Keratinocyte (primary cell): Measurements from ENCODE around the gene GRIP1. TPM values are rescaled to one million over a fixed set of nuclear protein-coding genes. Genes with fewer than 3 reads are reported as not detected.

ENCODE experiments used
- DNase-seq: peaks from one replicate; pipeline ENCODE4 v3.0.0-alpha.2; 2011; ENCODE audit warnings: low read depth, missing footprints, low spot score
- FAIRE-seq: peaks from 2 replicates; lab custom pipeline; 2011; peaks lifted over from hg19 to GRCh38; lab: Jason Lieb, UNC
- H2AFZ ChIP-seq: 2 replicates; pipeline ENCODE4 v1.6.0; 2012; ENCODE audit warnings: low read length, control low read depth, inconsistent platforms; ENCODE audit not compliant: control insufficient read depth
- H3K27ac ChIP-seq: 2 replicates; pipeline ENCODE4 v1.5.1; 2011; ENCODE audit warnings: low read length; ENCODE audit not compliant: control insufficient read depth, insufficient read depth
- H3K27me3 ChIP-seq: 3 replicates; pipeline ENCODE4 v1.6.0; 2011; ENCODE audit warnings: low read length; ENCODE audit not compliant: control insufficient read depth, insufficient read depth; ENCODE audit errors: extremely low read depth
- H3K36me3 ChIP-seq, 2 experiments: 2 replicates in 1 of 2; 3 replicates in 1 of 2; pipeline ENCODE4 v1.5.1; 2011; ENCODE audit warnings: low read length in 2 of 2, mild to moderate bottlenecking in 1 of 2; ENCODE audit not compliant: control insufficient read depth in 2 of 2, insufficient read depth in 2 of 2; ENCODE audit errors: extremely low read depth in 1 of 2
- H3K4me1 ChIP-seq: 3 replicates; pipeline ENCODE4 v1.5.1; 2011; ENCODE audit warnings: low read length; ENCODE audit not compliant: control insufficient read depth, insufficient read depth; ENCODE audit errors: extremely low read depth
- H3K4me2 ChIP-seq: 3 replicates; pipeline ENCODE4 v1.6.0; 2011; ENCODE audit warnings: low read depth, low read length; ENCODE audit not compliant: control insufficient read depth, insufficient read depth; ENCODE audit errors: extremely low read depth
- H3K4me3 ChIP-seq, 3 experiments: fragments of 200-600 bp in 1 of 3; sonication (generic) in 1 of 3; 2 replicates in 2 of 3; 3 replicates in 1 of 3; pipeline ENCODE4 v1.5.1; 2011 to 2016; ENCODE audit warnings: low read length in 3 of 3, mild to moderate bottlenecking in 3 of 3, control low read depth in 2 of 3, inconsistent platforms in 1 of 3, low read depth in 1 of 3, mixed read lengths in 1 of 3, mixed run types in 1 of 3, moderate library complexity in 1 of 3; ENCODE audit not compliant: control insufficient read depth in 2 of 3, insufficient read depth in 2 of 3; ENCODE audit errors: extremely low read depth in 1 of 3
- H3K79me2 ChIP-seq: 2 replicates; pipeline ENCODE4 v1.6.0; 2012; ENCODE audit warnings: low read length; ENCODE audit not compliant: control insufficient read depth, insufficient read depth
- H3K9ac ChIP-seq: 3 replicates; pipeline ENCODE4 v1.6.0; 2011; ENCODE audit warnings: low read length; ENCODE audit not compliant: control insufficient read depth, insufficient read depth; ENCODE audit errors: extremely low read depth
- H3K9me1 ChIP-seq: 3 replicates; pipeline ENCODE4 v1.6.0; 2011; ENCODE audit warnings: low read length; ENCODE audit not compliant: control insufficient read depth, insufficient read depth; ENCODE audit errors: extremely low read depth
- H3K9me3 ChIP-seq: 2 replicates; pipeline ENCODE4 v1.5.1; 2012; ENCODE audit warnings: low read depth, low read length; ENCODE audit not compliant: control insufficient read depth
- H4K20me1 ChIP-seq: 3 replicates; pipeline ENCODE4 v1.6.0; 2011; ENCODE audit warnings: low read length; ENCODE audit not compliant: control insufficient read depth, insufficient read depth; ENCODE audit errors: extremely low read depth
- CTCF ChIP-seq, 3 experiments: IDR thresholded peaks in 1 of 3; conservative IDR thresholded peaks in 1 of 3; optimal IDR thresholded peaks in 1 of 3; 2 replicates in 2 of 3; 3 replicates in 1 of 3; pipeline versions ENCODE3 to v1.5.1; 2011; ENCODE audit warnings: low read length in 3 of 3, mild to moderate bottlenecking in 3 of 3, moderate library complexity in 2 of 3, control low read depth in 1 of 3, inconsistent platforms in 1 of 3; ENCODE audit not compliant: insufficient read depth in 2 of 3; ENCODE audit errors: extremely low read depth in 1 of 3
- EZH2 ChIP-seq: IDR thresholded peaks from one replicate; pipeline ENCODE4 v1.6.1; 2012; ENCODE audit warnings: inconsistent platforms, mild to moderate bottlenecking, low read length, moderate library complexity
- dilution Hi-C: fragments of 300-500 bp; cut with MboI; formaldehyde crosslinking; loops from one replicate; pipeline ENCODE4 v1.7.0; 2020; ENCODE audit warnings: low sequenced_read_pairs; ENCODE audit not compliant: extremely low pct_ligation_motif_present
- polyA plus RNA-seq, 5 experiments: library from polyadenylated mRNA; depleted of rRNA in 3 of 5; stranded (reverse) in 3 of 5; stranded (forward) in 1 of 5; unstranded in 1 of 5; fragments of >200 nt; gene quantifications; 1 replicate in 1 of 5; 2 replicates in 3 of 5; 3 replicates in 1 of 5; pipeline versions ENCODE4 v1.2.1 to v1.2.3, GENCODE V29; 2011 to 2012; ENCODE audit warnings: missing spikeins in 2 of 5, low read depth in 1 of 5, low replicate concordance in 1 of 5

The GRIP1 gene
- polyA plus RNA-seq, 1 donor (not counting 4 experiments of a cell fraction or from before 2014, with no cell fraction given) = 6.7 TPM

DNA sequence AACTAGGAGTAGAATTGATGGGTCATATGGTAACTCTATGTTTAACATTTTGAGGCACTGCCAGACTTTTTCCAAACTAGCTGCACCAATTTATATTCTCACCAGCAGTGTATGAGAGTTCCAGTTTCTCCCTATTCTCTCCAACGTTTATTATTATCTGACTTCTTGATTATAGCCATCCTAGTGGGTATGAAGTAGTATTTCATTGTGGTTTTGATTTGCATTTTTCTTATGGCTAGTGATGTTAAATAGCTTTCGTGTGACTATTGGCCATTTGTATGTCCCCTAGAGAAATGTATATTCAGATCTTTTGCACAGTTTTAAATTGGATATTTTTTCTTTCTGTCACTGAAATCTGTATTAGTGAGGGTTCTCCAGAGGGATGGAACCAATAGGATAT is 338.7 kb downstream of the GRIP1 start:
- no peak for TF ChIP-seq CTCF (optimal IDR thresholded peaks at IDR 0.05 in 1 of 3, IDR thresholded peaks at IDR 0.05 in 1 of 3, conservative IDR thresholded peaks at IDR 0.05 in 1 of 3; ENCODE audit: extremely low read depth in 1 of 3, insufficient read depth in 2 of 3, low read length in 3 of 3)
- no peak for TF ChIP-seq EZH2
- FAIRE-seq (no peak), DNase-seq (no peak)
- dilution Hi-C loops = no loop called here
- Histone ChIP-seq H3K36me3 (peaks cover 0 to 3% of the 10 kb centered on the region in 2 experiments), H2AFZ (no peak overlapping the region), H3K9me3 (no peaks in the 10 kb centered on the region), H3K27me3 (no peaks in the 10 kb centered on the region), H3K27ac (no peak overlapping the region), H3K4me3 (no peak overlapping the region), H3K9ac (no peak overlapping the region), H3K79me2 (no peaks in the 10 kb centered on the region), H4K20me1 (no peaks in the 10 kb centered on the region), H3K9me1 (no peaks in the 10 kb centered on the region), H3K4me2 (no peak overlapping the region), H3K4me1 (no peaks in the 10 kb centered on the region)

DNA sequence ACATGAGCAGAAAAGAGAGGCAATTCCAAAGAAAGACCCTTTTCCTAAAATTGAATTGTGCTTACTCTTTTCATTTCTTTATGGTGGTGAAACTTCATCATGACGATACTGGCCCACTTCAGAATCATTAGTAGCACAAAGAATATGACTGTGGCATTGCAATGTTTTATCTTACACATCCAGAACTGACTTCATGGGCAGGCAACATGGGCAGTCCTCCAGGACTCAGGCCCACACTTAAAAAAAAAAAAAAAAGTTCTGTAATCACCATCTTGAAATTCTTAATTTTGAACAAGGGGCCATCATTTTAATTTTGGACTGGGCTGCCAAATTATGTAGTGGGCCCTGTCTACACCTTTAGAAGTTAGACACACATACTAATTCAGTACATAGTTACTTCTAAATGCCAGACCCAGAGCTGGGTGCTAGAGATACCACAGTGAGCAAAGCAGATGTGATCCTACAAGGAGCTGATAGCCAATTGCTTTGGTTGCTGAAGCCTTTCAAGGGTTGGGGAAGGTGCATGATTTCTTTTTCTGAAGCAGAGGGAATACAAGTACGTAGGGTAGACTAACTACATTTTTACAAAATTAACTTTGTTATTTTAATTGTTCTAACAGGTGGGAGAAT is 341.4 kb downstream of the GRIP1 start:
- no peaks in the 10 kb centered on the region for H3K9me3 ChIP-seq
- no peaks in the 10 kb centered on the region for H4K20me1 ChIP-seq
- no peak overlapping the region for H3K4me3 ChIP-seq
- TF ChIP-seq EZH2 (no peak), CTCF (optimal IDR thresholded peaks at IDR 0.05 in 1 of 3, IDR thresholded peaks at IDR 0.05 in 1 of 3, conservative IDR thresholded peaks at IDR 0.05 in 1 of 3; ENCODE audit: extremely low read depth in 1 of 3, insufficient read depth in 2 of 3, low read length in 3 of 3) (no peak)
- no peaks in the 10 kb centered on the region for H3K9me1 ChIP-seq
- no peaks in the 10 kb centered on the region for H3K79me2 ChIP-seq
- FAIRE-seq = no peak
- dilution Hi-C loops = no loop called here
- no peaks in the 10 kb centered on the region for H3K27me3 ChIP-seq
- no peak for DNase-seq
- peaks cover 0 to 3% of the 10 kb centered on the region in 2 experiments for H3K36me3 ChIP-seq
- H3K27ac ChIP-seq = no peak overlapping the region
- no peaks in the 10 kb centered on the region for H3K4me1 ChIP-seq
- H2AFZ ChIP-seq = no peak overlapping the region
- no peak overlapping the region for H3K9ac ChIP-seq
- H3K4me2 ChIP-seq = no peak overlapping the region
